Astrocyte (in vitro differentiated cells and primary cell): ENCODE measurements around the gene VPS37C. TPM values are rescaled to one million over a fixed set of nuclear protein-coding genes. Genes with fewer than 3 reads are reported as not detected.

Experiments used
- DNase-seq: peaks from one replicate; pipeline ENCODE4 v3.0.0-alpha.2; 2010; ENCODE audit warnings: low read depth
- FAIRE-seq: peaks from 2 replicates; lab custom pipeline; 2011; peaks lifted over from hg19 to GRCh38; lab: Jason Lieb, UNC
- H2AFZ ChIP-seq: 2 replicates; pipeline ENCODE4 v1.6.0; 2012; ENCODE audit warnings: low read depth, low read length, inconsistent platforms
- H3K27ac ChIP-seq: 2 replicates; pipeline ENCODE4 v1.5.1; 2011; ENCODE audit warnings: low read depth, low read length, inconsistent platforms
- H3K27me3 ChIP-seq: 2 replicates; pipeline ENCODE4 v1.6.0; 2011; ENCODE audit warnings: low read length, inconsistent platforms; ENCODE audit not compliant: insufficient read depth
- H3K36me3 ChIP-seq: 2 replicates; pipeline ENCODE4 v1.5.1; 2011; ENCODE audit warnings: low read length, inconsistent platforms; ENCODE audit not compliant: insufficient read depth
- H3K4me1 ChIP-seq: 2 replicates; pipeline ENCODE4 v1.5.1; 2011; ENCODE audit warnings: low read length, inconsistent platforms; ENCODE audit not compliant: insufficient read depth
- H3K4me2 ChIP-seq: 2 replicates; pipeline ENCODE4 v1.6.0; 2012; ENCODE audit warnings: low read length, inconsistent platforms
- H3K4me3 ChIP-seq: 2 replicates; pipeline ENCODE4 v1.5.1; 2011; ENCODE audit warnings: low read depth, mild to moderate bottlenecking, low read length, inconsistent platforms; ENCODE audit not compliant: insufficient read depth
- H3K79me2 ChIP-seq: 2 replicates; pipeline ENCODE4 v1.6.0; 2012; ENCODE audit warnings: mild to moderate bottlenecking, low read length, inconsistent platforms; ENCODE audit not compliant: insufficient read depth
- H3K9ac ChIP-seq: 2 replicates; pipeline ENCODE4 v1.6.0; 2012; ENCODE audit warnings: mild to moderate bottlenecking, low read length, inconsistent platforms
- H3K9me3 ChIP-seq: 2 replicates; pipeline ENCODE4 v1.5.1; 2012; ENCODE audit warnings: low read depth, mild to moderate bottlenecking, low read length, inconsistent platforms; ENCODE audit not compliant: insufficient read depth
- H4K20me1 ChIP-seq: 2 replicates; pipeline ENCODE4 v1.6.0; 2012; ENCODE audit warnings: low read length, inconsistent platforms; ENCODE audit not compliant: insufficient read depth
- H3K27ac Mint-ChIP-seq: one replicate; pipeline ENCODE4 v1.8.0; 2021; ENCODE audit warnings: mild to moderate bottlenecking, mixed read lengths; ENCODE audit not compliant: unreplicated experiment
- H3K27me3 Mint-ChIP-seq: one replicate; pipeline ENCODE4 v1.8.0; 2021; ENCODE audit warnings: low read depth, mixed read lengths; ENCODE audit not compliant: unreplicated experiment
- H3K36me3 Mint-ChIP-seq: one replicate; pipeline ENCODE4 v1.8.0; 2021; ENCODE audit warnings: low read depth, mixed read lengths; ENCODE audit not compliant: unreplicated experiment
- H3K4me1 Mint-ChIP-seq: one replicate; pipeline ENCODE4 v1.8.0; 2021; ENCODE audit warnings: low read depth, mixed read lengths; ENCODE audit not compliant: unreplicated experiment
- H3K4me3 Mint-ChIP-seq: one replicate; pipeline ENCODE4 v1.8.0; 2021; ENCODE audit warnings: mild to moderate bottlenecking, moderate library complexity, mixed read lengths; ENCODE audit not compliant: unreplicated experiment
- H3K9me3 Mint-ChIP-seq: one replicate; pipeline ENCODE4 v1.8.0; 2021; ENCODE audit warnings: mild to moderate bottlenecking, mixed read lengths; ENCODE audit not compliant: unreplicated experiment
- EZH2 ChIP-seq: IDR thresholded peaks from 2 replicates; pipeline ENCODE4 v1.6.1; 2012; ENCODE audit warnings: mild to moderate bottlenecking, low read length, inconsistent platforms; ENCODE audit not compliant: insufficient read depth
- total RNA-seq: library from RNA; stranded (reverse); gene quantifications from 2 replicates; pipeline ENCODE4 v1.2.1, GENCODE V29; 2021
- TF ChIP-seq, protein P1 (sequence below): IDR thresholded peaks from 2 replicates; pipeline ENCODE4 v1.5.1; 2011; ENCODE audit warnings: low read depth, mild to moderate bottlenecking, inconsistent platforms, low read length, moderate library complexity; ENCODE audit not compliant: insufficient read depth

Gene VPS37C
- total RNA-seq, 1 donor from 2014 or later = 18.1 TPM

DNA sequence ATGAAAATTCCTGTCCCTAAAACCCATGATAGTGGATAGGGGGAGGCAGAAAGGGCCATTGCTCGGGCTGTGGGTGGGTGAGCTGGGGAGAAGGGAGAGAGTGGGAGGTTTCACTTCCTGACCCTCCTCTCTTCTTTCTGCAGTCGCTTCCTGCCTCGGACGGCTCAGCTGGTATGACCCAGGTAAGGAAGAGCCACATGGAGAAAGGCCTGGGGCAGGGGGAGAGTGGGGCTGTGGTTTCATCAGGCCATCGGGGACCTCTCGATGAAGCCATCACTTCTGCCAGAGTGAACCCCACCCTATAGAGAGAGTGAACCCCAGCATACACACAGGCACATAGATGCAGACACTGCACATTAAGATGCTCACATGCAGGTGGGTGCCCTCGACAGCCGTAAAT lies 46.3 kb downstream of the VPS37C start:
- Histone ChIP-seq H3K27ac (no peak overlapping the region), H2AFZ (no peak overlapping the region), H3K4me2 (no peak overlapping the region), H3K36me3 (no peaks in the 10 kb centered on the region), H3K79me2 (no peaks in the 10 kb centered on the region), H4K20me1 (no peaks in the 10 kb centered on the region), H3K4me3 (no peak overlapping the region), H3K9me3 (no peaks in the 10 kb centered on the region), H3K27me3 (peaks cover 4% of the 10 kb centered on the region), H3K4me1 (no peaks in the 10 kb centered on the region), H3K9ac (no peak overlapping the region)
- no peak for DNase-seq
- H3K4me3 Mint-ChIP-seq = no peak overlapping the region
- H3K27me3 Mint-ChIP-seq = peaks cover 25% of the 10 kb centered on the region
- no peaks in the 10 kb centered on the region for H3K4me1 Mint-ChIP-seq
- no peak overlapping the region for H3K27ac Mint-ChIP-seq
- no peak for FAIRE-seq
- H3K9me3 Mint-ChIP-seq = no peaks in the 10 kb centered on the region
- peaks cover 3% of the 10 kb centered on the region for H3K36me3 Mint-ChIP-seq
- TF ChIP-seq EZH2 = no peak
- TF ChIP-seq, protein P1, sequence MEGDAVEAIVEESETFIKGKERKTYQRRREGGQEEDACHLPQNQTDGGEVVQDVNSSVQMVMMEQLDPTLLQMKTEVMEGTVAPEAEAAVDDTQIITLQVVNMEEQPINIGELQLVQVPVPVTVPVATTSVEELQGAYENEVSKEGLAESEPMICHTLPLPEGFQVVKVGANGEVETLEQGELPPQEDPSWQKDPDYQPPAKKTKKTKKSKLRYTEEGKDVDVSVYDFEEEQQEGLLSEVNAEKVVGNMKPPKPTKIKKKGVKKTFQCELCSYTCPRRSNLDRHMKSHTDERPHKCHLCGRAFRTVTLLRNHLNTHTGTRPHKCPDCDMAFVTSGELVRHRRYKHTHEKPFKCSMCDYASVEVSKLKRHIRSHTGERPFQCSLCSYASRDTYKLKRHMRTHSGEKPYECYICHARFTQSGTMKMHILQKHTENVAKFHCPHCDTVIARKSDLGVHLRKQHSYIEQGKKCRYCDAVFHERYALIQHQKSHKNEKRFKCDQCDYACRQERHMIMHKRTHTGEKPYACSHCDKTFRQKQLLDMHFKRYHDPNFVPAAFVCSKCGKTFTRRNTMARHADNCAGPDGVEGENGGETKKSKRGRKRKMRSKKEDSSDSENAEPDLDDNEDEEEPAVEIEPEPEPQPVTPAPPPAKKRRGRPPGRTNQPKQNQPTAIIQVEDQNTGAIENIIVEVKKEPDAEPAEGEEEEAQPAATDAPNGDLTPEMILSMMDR = no peak

DNA sequence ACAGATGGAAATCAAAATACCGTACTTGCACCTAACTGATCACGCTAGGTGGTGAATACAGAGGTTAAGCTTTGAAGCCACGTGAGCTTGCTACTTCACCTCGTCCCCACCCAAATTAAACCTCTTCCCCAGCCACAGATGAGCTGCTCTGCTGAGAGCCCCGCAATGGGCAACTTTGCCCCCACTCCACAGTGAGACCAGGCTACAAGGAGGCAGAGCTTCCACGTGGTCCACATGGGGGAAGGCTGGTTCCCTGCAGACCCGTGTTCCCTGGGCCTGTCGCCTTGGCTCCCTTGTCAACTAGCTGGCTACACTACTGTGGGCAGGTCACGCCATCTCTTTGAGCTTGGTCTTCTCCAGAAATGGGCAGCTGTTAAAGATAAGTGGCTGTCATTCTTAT lies 48.0 kb downstream of the VPS37C start:
- H4K20me1 ChIP-seq = no peaks in the 10 kb centered on the region
- no peak for DNase-seq
- H3K27me3 Mint-ChIP-seq = peaks cover 27% of the 10 kb centered on the region
- peaks cover 4% of the 10 kb centered on the region for H3K27me3 ChIP-seq
- H3K9me3 Mint-ChIP-seq = no peaks in the 10 kb centered on the region
- no peak overlapping the region for H3K4me2 ChIP-seq
- no peak overlapping the region for H2AFZ ChIP-seq
- no peaks in the 10 kb centered on the region for H3K4me1 ChIP-seq
- no peak for FAIRE-seq
- H3K9me3 ChIP-seq = no peaks in the 10 kb centered on the region
- H3K36me3 Mint-ChIP-seq = peaks cover 3% of the 10 kb centered on the region
- TF ChIP-seq, protein P1 = no peak
- TF ChIP-seq EZH2 = no peak
- no peak overlapping the region for H3K4me3 Mint-ChIP-seq
- H3K79me2 ChIP-seq = no peaks in the 10 kb centered on the region
- H3K36me3 ChIP-seq = no peaks in the 10 kb centered on the region
- H3K4me1 Mint-ChIP-seq = no peaks in the 10 kb centered on the region
- no peak overlapping the region for H3K27ac ChIP-seq
- no peak overlapping the region for H3K27ac Mint-ChIP-seq
- H3K9ac ChIP-seq = no peak overlapping the region
- no peak overlapping the region for H3K4me3 ChIP-seq

DNA sequence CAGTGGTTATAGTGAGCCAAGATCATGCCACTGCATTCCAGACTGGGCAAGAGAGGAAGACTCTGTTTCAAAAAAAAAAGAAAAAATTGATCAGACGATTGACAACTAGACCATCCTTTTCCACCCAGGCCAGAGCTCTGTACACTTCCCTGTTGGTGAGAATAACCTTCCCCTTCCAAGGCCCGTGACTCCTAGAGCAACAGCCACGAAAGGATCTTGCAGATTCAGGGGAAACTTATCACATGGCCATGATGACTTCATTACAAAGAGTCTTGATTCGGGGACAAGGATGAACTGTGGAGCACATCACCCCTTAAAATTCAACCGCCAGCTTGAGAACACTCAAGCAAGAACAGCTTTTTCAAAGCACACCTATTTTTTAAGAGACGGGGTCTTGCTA lies 48.7 kb downstream of the VPS37C start:
- no peak for FAIRE-seq
- no peak for DNase-seq

More for the DNA sequence above, 48.7 kb downstream of the VPS37C start:
- no peaks in the 10 kb centered on the region for H4K20me1 ChIP-seq
- no peaks in the 10 kb centered on the region for H3K36me3 ChIP-seq
- Mint-ChIP-seq H3K36me3 (peaks cover 3% of the 10 kb centered on the region), H3K4me1 (no peaks in the 10 kb centered on the region), H3K4me3 (no peak overlapping the region), H3K27ac (no peak overlapping the region), H3K27me3 (peaks cover 31% of the 10 kb centered on the region), H3K9me3 (no peaks in the 10 kb centered on the region)
- no peak overlapping the region for H3K27ac ChIP-seq
- H3K79me2 ChIP-seq = no peaks in the 10 kb centered on the region
- no peak overlapping the region for H3K4me3 ChIP-seq
- H3K4me2 ChIP-seq = no peak overlapping the region
- H3K27me3 ChIP-seq = peaks cover 4% of the 10 kb centered on the region
- H3K9ac ChIP-seq = no peak overlapping the region
- TF ChIP-seq, protein P1 = no peak
- no peak for TF ChIP-seq EZH2
- H2AFZ ChIP-seq = no peak overlapping the region
- no peaks in the 10 kb centered on the region for H3K4me1 ChIP-seq
- no peaks in the 10 kb centered on the region for H3K9me3 ChIP-seq
